Activated CD4-positive, alpha-beta T cell treated with anti-CD3 and anti-CD28 coated beads, Interleukin-2, amount 10 ng/mL, durations not matched to agents 7 days and 5 days (primary cell): Measurements from ENCODE around the gene SEZ6L2. TPM values are rescaled to one million over a fixed set of nuclear protein-coding genes. Genes with fewer than 3 reads are reported as not detected.

ENCODE experiments used
- CTCF ChIA-PET: fragments of 350-600 bp; sonication (Branson Sonifier 250); formaldehyde crosslinking; loops from one replicate; lab custom pipeline; 2021; ENCODE audit warnings: antibody characterized with exemption; lab: Charles Lee
- POLR2A ChIA-PET: fragments of 350-600 bp; sonication (Branson Sonifier 250); formaldehyde crosslinking; loops from one replicate; lab custom pipeline; 2021; ENCODE audit warnings: antibody characterized with exemption; lab: Charles Lee
- DNase-seq: peaks from one replicate; pipeline ENCODE4 v3.0.0-alpha.2; 2020
- H3K27ac Mint-ChIP-seq: one replicate; pipeline ENCODE4 v1.8.0; 2021; ENCODE audit warnings: mild to moderate bottlenecking, moderate library complexity, mixed read lengths
- H3K27me3 Mint-ChIP-seq: one replicate; pipeline ENCODE4 v1.8.0; 2021; ENCODE audit warnings: mixed read lengths
- H3K36me3 Mint-ChIP-seq: one replicate; pipeline ENCODE4 v1.8.0; 2021; ENCODE audit warnings: low read depth, mixed read lengths
- H3K4me1 Mint-ChIP-seq: one replicate; pipeline ENCODE4 v1.8.0; 2021; ENCODE audit warnings: mixed read lengths
- H3K4me3 Mint-ChIP-seq: one replicate; pipeline ENCODE4 v1.8.0; 2021; ENCODE audit warnings: mild to moderate bottlenecking, moderate library complexity, mixed read lengths
- H3K9me3 Mint-ChIP-seq: one replicate; pipeline ENCODE4 v1.8.0; 2021; ENCODE audit warnings: mixed read lengths
- total RNA-seq, 2 experiments: library from RNA; stranded (reverse); gene quantifications; one replicate each; pipeline ENCODE4 v1.2.3, GENCODE V29; 2021

The SEZ6L2 gene
- total RNA-seq, 2 experiments from 2014 or later: not detected

DNA sequence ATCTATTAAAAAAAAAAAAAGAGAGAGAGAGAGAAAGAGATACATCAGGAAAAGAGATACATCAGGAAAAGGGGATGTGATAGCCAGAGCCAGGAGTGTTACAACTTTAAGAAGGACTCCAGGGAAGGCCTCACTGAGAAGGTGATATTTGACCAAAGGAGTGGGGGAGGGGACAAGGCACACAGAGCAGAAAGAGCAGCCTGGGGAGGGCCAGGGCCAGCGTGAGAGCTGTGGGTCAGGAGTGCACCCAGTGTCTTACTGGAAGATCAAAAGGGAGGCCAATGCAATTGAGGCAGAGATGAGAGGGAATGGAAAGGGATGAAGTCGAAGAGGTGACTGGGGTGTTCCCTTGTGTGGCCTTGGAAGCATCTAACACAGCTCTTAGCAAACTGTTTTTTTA is 8.6 kb upstream of the SEZ6L2 start:
- H3K27me3 Mint-ChIP-seq: no peaks in the 10 kb centered on the region
- H3K4me1 Mint-ChIP-seq: peaks cover 6% of the 10 kb centered on the region
- H3K9me3 Mint-ChIP-seq: no peaks in the 10 kb centered on the region
- no peak for DNase-seq
- POLR2A ChIA-PET: no interaction called here
- H3K27ac Mint-ChIP-seq: no peak overlapping the region
- CTCF ChIA-PET: interaction anchor here (0.6 to 2.6 kb wide), 5 partner anchors 8 to 180 kb away, joined by 3 to 6 read pairs (median 3); partner anchors contain the start of genes ASPHD1, C16orf92 and SEZ6L2
- peaks cover 3% of the 10 kb centered on the region for H3K36me3 Mint-ChIP-seq
- H3K4me3 Mint-ChIP-seq: no peak overlapping the region

DNA sequence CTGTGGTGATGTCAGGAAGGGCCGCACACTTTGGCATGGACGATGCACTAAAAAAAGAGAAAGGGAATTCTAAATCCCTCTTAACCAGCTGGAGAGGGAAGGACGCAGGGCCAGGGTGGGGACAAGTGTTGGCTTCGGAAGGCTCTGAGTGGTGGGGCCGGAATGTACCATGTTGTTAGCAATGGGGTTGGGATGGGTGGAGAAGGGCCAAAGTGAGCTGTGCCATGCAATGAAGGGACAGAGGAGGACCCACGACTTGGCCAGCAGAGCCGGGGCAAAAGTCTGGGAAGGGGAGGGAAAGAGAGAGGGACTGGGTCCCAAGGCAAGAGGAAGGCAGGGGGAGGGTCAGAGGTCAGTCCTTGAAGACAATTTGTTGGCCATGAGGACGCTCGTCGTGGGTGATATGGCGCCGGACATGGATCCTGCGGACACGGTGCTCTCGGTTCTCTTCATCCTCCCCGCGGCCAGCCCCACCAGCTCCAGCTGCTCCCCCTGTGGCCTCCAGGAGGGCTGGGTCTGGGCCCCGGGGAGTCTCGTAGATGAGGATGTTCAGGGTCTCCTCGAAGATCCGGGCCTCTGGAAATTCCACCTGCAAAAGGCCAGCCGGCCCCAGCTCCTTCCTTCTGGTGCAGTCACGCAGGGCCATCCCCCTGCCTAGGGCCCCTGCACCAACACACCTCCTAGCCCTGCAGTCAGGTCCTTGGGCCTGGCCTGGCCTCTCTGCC is 7.3 kb upstream of the SEZ6L2 start:
- Mint-ChIP-seq H3K27ac (no peak overlapping the region), H3K27me3 (no peaks in the 10 kb centered on the region), H3K4me3 (no peak overlapping the region), H3K36me3 (peaks cover 3% of the 10 kb centered on the region), H3K4me1 (peaks cover 6% of the 10 kb centered on the region), H3K9me3 (no peaks in the 10 kb centered on the region)
- CTCF ChIA-PET: no interaction called here
- no peak for DNase-seq
- POLR2A ChIA-PET: no interaction called here

DNA sequence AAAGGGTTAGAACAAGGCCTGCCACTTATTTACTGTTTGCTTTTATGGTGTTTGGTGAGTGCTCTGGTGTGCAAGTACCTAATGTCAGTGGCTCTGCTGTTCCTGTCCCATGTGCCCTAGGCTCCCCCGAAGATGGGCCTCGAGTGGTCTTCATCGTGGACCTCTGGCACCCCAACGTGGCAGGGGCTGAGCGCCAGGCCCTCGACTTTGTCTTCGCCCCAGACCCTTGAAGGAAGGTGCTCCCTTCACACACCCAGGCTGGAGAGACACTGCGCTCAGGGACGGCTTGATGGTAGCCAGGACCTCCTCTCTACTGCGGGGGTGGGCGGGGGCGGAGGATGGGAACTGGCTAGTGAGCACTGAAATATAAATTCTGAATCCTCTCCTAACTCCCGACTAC is 6.3 kb upstream of the SEZ6L2 start:
- DNase-seq: no peak
- H3K4me3 Mint-ChIP-seq: no peak overlapping the region
- H3K9me3 Mint-ChIP-seq: no peaks in the 10 kb centered on the region
- CTCF ChIA-PET: no interaction called here
- POLR2A ChIA-PET: no interaction called here
- peaks cover 2% of the 10 kb centered on the region for H3K27me3 Mint-ChIP-seq
- peaks cover 3% of the 10 kb centered on the region for H3K36me3 Mint-ChIP-seq
- H3K27ac Mint-ChIP-seq: no peak overlapping the region
- H3K4me1 Mint-ChIP-seq: peaks cover 8% of the 10 kb centered on the region

DNA sequence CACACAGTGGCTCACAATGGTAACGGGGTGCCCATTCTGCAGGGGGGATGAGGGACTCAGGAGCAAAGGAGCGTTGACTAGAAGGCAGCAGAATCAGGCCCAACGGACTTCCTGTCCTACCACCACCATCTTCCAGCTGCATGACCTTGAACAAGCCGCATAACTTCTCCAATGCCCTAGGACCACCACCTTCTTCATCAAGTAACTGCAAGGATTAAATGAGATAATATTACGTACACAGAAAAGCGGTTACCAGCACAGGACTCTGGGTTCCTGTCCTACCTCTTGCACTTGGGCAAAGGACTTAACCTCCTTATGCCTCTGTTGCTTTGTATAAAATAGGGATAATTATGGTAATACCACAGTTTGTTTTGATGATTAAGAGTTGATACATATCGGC is 5.6 kb upstream of the SEZ6L2 start:
- Mint-ChIP-seq H3K27ac (no peak overlapping the region), H3K4me3 (no peak overlapping the region), H3K9me3 (no peaks in the 10 kb centered on the region), H3K4me1 (peaks cover 11% of the 10 kb centered on the region), H3K36me3 (peaks cover 3% of the 10 kb centered on the region), H3K27me3 (peaks cover 4% of the 10 kb centered on the region)
- ChIA-PET POLR2A (no interaction called here), CTCF (interaction anchor here (0.9 to 1.0 kb wide), 2 partner anchors 11 to 19 kb away, joined by 3 read pairs; no protein-coding TSS in a partner anchor)
- no peak for DNase-seq

DNA sequence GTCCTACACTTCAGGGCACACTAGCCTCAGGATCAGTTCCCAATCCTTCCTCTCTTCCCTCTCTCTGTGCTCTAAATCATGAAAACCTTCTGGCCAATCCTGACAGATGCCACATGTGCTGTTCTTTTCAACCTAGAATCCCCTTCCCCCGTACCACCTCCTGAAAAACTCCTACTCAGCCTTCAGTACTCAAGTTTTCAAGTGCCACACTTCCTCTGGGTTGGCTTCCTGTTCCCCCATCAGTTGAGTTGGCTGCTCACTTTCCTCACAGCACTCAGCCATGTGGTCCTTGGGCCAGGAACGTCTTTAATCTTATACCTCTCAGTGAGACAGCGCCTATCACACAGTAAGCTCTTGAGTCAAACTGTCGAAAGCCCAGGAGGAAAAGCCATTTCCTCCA is 4.2 kb upstream of the SEZ6L2 start:
- Mint-ChIP-seq H3K4me3 (no peak overlapping the region), H3K36me3 (peaks cover 3% of the 10 kb centered on the region), H3K9me3 (no peaks in the 10 kb centered on the region), H3K4me1 (peaks cover 12% of the 10 kb centered on the region), H3K27me3 (peaks cover 10% of the 10 kb centered on the region), H3K27ac (no peak overlapping the region)
- POLR2A ChIA-PET: no interaction called here
- no peak for DNase-seq
- CTCF ChIA-PET: no interaction called here

DNA sequence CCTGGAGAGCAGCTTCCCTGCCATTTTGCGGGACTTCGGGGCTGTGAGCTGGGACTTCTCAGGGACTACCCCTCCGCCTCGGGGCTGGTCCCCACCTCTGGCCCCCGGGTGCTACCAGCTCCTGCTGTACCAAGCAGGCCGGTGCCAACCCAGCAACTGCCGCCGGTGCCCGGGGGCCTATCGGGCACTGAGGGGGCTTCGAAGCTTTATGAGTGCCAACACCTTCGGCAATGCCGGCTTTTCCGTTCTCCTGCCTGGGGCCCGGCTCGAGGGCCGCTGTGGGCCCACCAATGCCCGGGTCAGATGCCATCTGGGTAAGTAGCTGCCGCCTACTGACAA is 2.2 kb upstream of the SEZ6L2 start:
- Mint-ChIP-seq H3K36me3 (peaks cover 3% of the 10 kb centered on the region), H3K27ac (no peak overlapping the region), H3K4me3 (no peak overlapping the region), H3K9me3 (no peaks in the 10 kb centered on the region), H3K27me3 (peaks cover 25% of the 10 kb centered on the region), H3K4me1 (peaks cover 13% of the 10 kb centered on the region)
- ChIA-PET POLR2A (no interaction called here), CTCF (interaction anchor here (0.7 to 1.2 kb wide), 3 partner anchors 9 to 72 kb away, joined by 3 to 4 read pairs (median 4); partner anchors contain the start of genes TAOK2 and TMEM219)
- no peak for DNase-seq

DNA sequence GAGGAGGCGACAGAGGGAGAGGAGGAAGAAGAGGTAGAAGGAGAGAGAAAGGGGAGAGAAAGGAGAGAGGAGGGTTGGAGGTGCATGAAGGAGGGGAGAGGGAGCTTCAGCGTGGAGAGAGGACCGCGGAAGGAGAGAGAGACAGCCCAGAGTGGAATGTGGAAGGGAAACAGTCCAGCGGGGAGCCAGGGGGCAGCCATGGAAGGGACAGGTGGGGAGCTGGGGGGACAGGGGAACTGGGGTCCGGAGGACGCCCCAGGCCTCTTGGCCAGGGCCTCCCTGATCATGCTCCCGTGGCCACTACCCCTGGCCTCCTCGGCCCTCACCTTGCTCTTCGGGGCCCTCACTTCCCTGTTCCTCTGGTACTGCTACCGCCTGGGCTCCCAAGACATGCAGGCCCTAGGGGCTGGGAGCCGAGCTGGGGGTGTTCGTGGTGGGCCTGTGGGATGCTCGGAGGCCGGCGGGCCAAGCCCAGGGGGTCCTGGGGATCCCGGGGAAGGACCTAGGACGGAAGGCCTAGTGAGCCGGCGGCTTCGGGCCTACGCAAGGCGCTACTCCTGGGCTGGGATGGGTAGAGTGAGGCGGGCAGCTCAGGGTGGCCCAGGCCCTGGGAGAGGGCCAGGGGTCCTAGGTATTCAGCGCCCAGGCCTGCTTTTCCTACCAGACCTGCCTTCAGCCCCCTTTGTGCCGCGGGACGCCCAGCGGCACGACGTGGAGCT is 1.7 kb upstream of the SEZ6L2 start:
- H3K4me1 Mint-ChIP-seq: peaks cover 13% of the 10 kb centered on the region
- ChIA-PET POLR2A (no interaction called here), CTCF (interaction anchor here (0.7 to 1.7 kb wide), 3 partner anchors 9 to 72 kb away, joined by 3 to 6 read pairs (median 4); partner anchors contain the start of gene TAOK2)
- H3K4me3 Mint-ChIP-seq: peak overlapping the region; percentile 59
- DNase-seq: no peak
- peaks cover 28% of the 10 kb centered on the region for H3K27me3 Mint-ChIP-seq
- H3K36me3 Mint-ChIP-seq: no peaks in the 10 kb centered on the region
- peak overlapping the region; percentile 4 for H3K27ac Mint-ChIP-seq
- H3K9me3 Mint-ChIP-seq: no peaks in the 10 kb centered on the region

DNA sequence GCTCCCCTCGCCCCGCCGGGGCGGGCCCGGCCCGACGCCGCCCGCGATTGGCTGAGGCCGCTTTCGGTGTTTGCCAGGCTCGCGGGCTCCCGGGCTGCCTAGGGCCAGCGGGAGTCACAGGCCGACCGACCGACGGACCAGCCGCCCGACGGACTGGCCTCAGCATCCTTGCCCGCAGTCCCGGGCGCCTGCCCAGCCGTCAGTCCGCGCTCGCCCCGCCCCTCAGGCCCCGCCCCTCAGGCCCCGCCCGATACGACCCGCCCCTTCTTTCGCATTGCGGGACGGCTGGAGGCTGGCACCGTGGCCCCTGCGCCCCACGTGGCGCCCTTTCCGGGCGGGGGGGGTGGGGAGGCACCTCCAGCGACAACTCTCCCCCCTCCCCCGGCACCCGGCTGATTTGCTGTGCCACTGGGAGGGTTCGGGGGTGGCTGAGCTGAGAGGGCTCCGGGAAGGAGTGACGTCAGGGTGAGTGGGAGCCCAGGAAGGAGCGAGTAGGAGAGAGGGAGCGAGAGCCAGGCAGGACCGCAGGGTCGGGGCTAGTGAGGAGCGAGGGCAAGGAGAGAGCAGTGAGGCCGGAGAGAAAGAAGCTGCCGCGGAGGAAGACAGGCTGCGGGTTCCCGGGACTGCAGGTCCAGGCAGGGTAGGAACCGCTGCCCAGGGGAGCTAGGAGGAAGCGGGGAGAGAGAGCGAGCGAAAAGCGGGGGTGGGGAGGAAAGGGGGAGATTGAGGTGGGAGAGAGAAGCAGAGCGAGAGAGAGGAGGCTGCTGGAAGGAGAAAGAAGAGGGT is 945 bp upstream of the SEZ6L2 start, which contains the start of gene ASPHD1:
ASPHD1 (plus strand) TSS at position 387 of the 786 bp plus-strand sequence. CDS start 484 bp downstream, outside the sequence.
- Mint-ChIP-seq H3K27ac (peak within 1 kb of the TSS; percentile 4), H3K4me3 (peak within 1 kb of the TSS; percentile 59), H3K4me1 (peaks cover 13% of the 10 kb centered on the region), H3K36me3 (no peaks in the 10 kb centered on the region), H3K27me3 (peaks cover 32% of the 10 kb centered on the region), H3K9me3 (no peaks in the 10 kb centered on the region)
- CTCF ChIA-PET: interaction anchor here (0.6 to 1.7 kb wide), 9 partner anchors 9 to 943 kb away, joined by 3 to 6 read pairs (median 3); partner anchors contain the start of gene KCTD13
- POLR2A ChIA-PET: no interaction called here
- DNase-seq: peak; percentile 69

DNA sequence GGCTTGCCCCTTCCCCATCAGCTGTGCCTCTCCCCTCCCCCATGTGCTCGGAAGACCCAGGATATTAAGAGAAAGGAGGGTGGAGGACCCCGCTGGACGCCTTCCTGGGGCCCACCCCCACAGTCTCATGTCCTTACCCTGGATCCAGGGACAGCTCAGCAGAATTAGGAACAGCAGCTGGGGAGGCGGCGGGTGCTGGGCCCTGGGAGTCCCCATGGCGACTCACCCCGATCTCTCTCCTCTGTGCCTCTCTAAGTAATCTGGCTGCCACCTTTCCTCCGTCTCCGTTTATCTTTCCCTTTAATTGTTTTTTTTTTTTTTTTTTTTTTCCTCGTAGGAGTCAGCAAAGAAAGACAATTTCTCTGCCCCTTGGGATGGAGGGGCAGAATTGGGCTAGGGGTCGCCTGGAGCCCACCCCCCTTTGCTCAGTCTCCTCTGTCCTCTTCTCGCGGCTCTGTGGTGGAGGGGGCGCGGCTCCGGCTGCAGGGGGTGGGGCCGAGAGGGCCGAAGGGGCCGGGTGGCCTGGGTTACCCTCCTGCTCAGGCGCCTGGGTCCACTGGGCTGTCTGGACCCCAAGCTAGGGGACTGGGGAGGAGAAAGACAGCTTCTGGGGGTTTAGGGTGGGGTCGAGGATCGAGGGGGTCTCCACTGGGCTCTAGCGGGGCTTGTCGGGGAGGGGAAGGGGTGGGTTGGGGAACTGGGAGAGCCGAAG is 390 bp downstream of the SEZ6L2 start:
- H3K36me3 Mint-ChIP-seq: no peaks in the 10 kb centered on the region
- ChIA-PET POLR2A (no interaction called here), CTCF (interaction anchor here (0.8 to 1.7 kb wide), 10 partner anchors 10 to 83 kb away, joined by 3 to 6 read pairs (median 3); partner anchors contain the start of genes KCTD13 and PAGR1)
- peak overlapping the region; percentile 22 for H3K4me3 Mint-ChIP-seq
- peaks cover 32% of the 10 kb centered on the region for H3K27me3 Mint-ChIP-seq
- DNase-seq: no peak
- no peaks in the 10 kb centered on the region for H3K9me3 Mint-ChIP-seq
- H3K27ac Mint-ChIP-seq: no peak overlapping the region
- peaks cover 13% of the 10 kb centered on the region for H3K4me1 Mint-ChIP-seq

DNA sequence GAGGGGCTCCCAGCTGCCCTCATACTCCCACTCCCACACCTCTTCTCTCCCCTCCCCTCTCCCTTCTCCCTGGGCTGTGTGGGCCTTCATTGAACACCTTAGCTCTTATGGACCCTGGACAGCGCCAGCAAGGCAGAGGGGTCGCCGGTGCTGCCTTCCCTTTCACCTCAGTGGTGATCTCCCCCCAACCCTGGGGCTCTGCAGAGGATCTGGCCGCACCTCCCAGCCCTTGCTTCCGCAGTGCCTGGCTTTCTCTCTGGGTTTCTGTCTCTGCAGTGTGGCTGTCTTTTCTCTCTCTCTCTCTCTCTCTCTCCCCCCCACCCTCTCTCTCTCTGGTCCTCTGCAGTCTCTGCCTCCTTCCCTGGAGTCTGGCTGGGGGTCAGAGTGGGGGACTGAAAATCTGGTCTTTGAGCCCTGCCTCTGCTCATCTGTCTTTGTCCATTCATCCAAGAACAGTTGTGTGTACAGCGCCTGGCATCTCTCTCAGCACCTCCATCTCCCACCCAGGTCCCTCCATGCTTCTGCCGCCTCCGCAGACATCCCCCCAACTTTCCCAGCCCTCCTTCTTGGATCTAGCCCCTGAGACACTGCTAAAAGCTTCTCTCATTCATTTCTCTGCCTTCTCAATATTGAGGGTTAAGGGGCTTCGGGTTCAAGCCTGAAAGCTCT is 1.1 kb downstream of the SEZ6L2 start:
- H3K4me1 Mint-ChIP-seq: peaks cover 9% of the 10 kb centered on the region
- CTCF ChIA-PET: interaction anchor here (0.6 to 1.5 kb wide), 2 partner anchors 75 to 324 kb away, joined by 3 read pairs; no protein-coding TSS in a partner anchor
- H3K36me3 Mint-ChIP-seq: no peaks in the 10 kb centered on the region
- H3K4me3 Mint-ChIP-seq: peak overlapping the region; percentile 22
- H3K27ac Mint-ChIP-seq: no peak overlapping the region
- no peak for DNase-seq
- POLR2A ChIA-PET: no interaction called here
- peaks cover 32% of the 10 kb centered on the region for H3K27me3 Mint-ChIP-seq
- H3K9me3 Mint-ChIP-seq: no peaks in the 10 kb centered on the region

DNA sequence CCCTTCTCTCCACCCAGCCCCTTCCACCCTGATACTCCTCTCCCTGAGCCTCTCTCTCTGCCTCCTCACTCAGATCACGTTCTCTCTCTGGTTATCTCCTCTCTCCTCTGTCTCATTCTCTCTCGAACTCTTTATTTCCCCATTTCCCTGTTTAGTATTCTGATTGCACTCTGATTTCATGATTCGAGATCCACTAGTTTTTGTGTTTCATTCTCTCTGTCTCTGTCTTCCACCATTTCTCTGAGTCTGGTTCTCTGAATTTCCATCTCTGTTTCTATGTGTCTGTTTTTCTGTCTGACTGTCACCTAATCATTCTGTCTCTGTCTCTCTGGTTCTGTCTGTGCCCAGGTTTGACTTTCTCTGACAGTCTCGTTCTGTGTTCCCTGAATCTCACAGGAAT is 2.0 kb downstream of the SEZ6L2 start:
- H3K4me3 Mint-ChIP-seq: no peak overlapping the region
- no peak overlapping the region for H3K27ac Mint-ChIP-seq
- ChIA-PET POLR2A (no interaction called here), CTCF (no interaction called here)
- no peaks in the 10 kb centered on the region for H3K9me3 Mint-ChIP-seq
- DNase-seq: no peak
- peaks cover 9% of the 10 kb centered on the region for H3K4me1 Mint-ChIP-seq
- H3K27me3 Mint-ChIP-seq: peaks cover 32% of the 10 kb centered on the region
- H3K36me3 Mint-ChIP-seq: no peaks in the 10 kb centered on the region
